HG03442 (cell line): ENCODE measurements around the gene APBB3.

ENCODE experiments used
- ATAC-seq: cut with Tn5 transposase; IDR thresholded peaks from one replicate; pipeline ENCODE4 v1.9.1; 2021; ENCODE audit warnings: mild to moderate bottlenecking, moderate library complexity; ENCODE audit not compliant: unreplicated experiment

Gene APBB3

GRCh38 chr5:140576776-140577201 is 12.4 kb upstream of the APBB3 start:
- ATAC-seq = no peak

GRCh38 chr5:140575309-140575708 is 10.9 kb upstream of the APBB3 start:
- ATAC-seq = no peak

GRCh38 chr5:140574165-140574564 is 9.8 kb upstream of the APBB3 start:
- no peak for ATAC-seq

- ATAC-seq = no peak
Observed at GRCh38 chr5:140573683-140574082, 9.3 kb upstream of the APBB3 start.

GRCh38 chr5:140571105-140571504 is 6.7 kb upstream of the APBB3 start:
- ATAC-seq = no peak

GRCh38 chr5:140570488-140570887 is 6.1 kb upstream of the APBB3 start:
- ATAC-seq = no peak

GRCh38 chr5:140570058-140570457 is 5.7 kb upstream of the APBB3 start:
- ATAC-seq = no peak

GRCh38 chr5:140569197-140569596 is 4.8 kb upstream of the APBB3 start:
- ATAC-seq = no peak

GRCh38 chr5:140568443-140569063 is 4.2 kb upstream of the APBB3 start:
- ATAC-seq = no peak

GRCh38 chr5:140567871-140568270 is 3.5 kb upstream of the APBB3 start:
- ATAC-seq = no peak

- ATAC-seq = no peak
Observed at GRCh38 chr5:140567136-140567818, 2.9 kb upstream of the APBB3 start.

GRCh38 chr5:140566665-140567064 is 2.3 kb upstream of the APBB3 start:
- no peak for ATAC-seq

- ATAC-seq = no peak
Observed at GRCh38 chr5:140565780-140566095, 1.3 kb upstream of the APBB3 start.

GRCh38 chr5:140565024-140565779 is 804 bp upstream of the APBB3 start:
- ATAC-seq = no peak

- no peak for ATAC-seq
Observed at GRCh38 chr5:140563596-140563995, 802 bp downstream of the APBB3 start.

GRCh38 chr5:140561753-140562523 is 2.5 kb downstream of the APBB3 start:
- ATAC-seq = no peak

GRCh38 chr5:140560227-140560626 is 4.2 kb downstream of the APBB3 start:
- ATAC-seq = no peak

- no peak for ATAC-seq
Observed at GRCh38 chr5:140558542-140558941, 5.9 kb downstream of the APBB3 start.

- ATAC-seq = no peak
Observed at GRCh38 chr5:140557965-140558364, 6.4 kb downstream of the APBB3 start.

GRCh38 chr5:140557136-140557805 is 7.1 kb downstream of the APBB3 start, which contains the start of gene SRA1:
Gene SRA1, minus strand, starts transcription at chr5:140557473. Its CDS starts 21 bp downstream, at chr5:140557452.
- ATAC-seq = peak; percentile 95

GRCh38 chr5:140556438-140556837 is 8.0 kb downstream of the APBB3 start:
- no peak for ATAC-seq
